ENCODE measurements around the gene SLC9A9. TPM values are rescaled to one million over a fixed set of nuclear protein-coding genes. Genes with fewer than 3 reads are reported as not detected.
"Not testable (repeated sequence)": the region's sequence is repeated elsewhere in the genome, so short reads cannot be mapped to it uniquely, and the experiment has no call there.

SLC9A9 gene
- total RNA-seq, 6 experiments from 2014 or later: 1.3 to 6.3 (median 3.0) TPM

GRCh38 chr3:143521803-143522202 is 326.5 kb downstream of the SLC9A9 start:
- no peaks in the 10 kb centered on the region for H3K27me3 ChIP-seq
- 60% methylated on average over 2 of the region's 2 CpGs for WGBS (ENCODE audit: insufficient coverage, low coverage, low lambda C conversion rate, missing lambda C conversion rate)
- no peaks in the 10 kb centered on the region for H3K36me3 ChIP-seq
- no peak overlapping the region for H3K4me3 ChIP-seq
- no peaks in the 10 kb centered on the region for H3K4me1 ChIP-seq
- ATAC-seq (no peak), DNase-seq (no peak)
- TF ChIP-seq POLR2A (IDR thresholded peaks at IDR 0.05): no peak
- TF ChIP-seq CTCF (IDR thresholded peaks at IDR 0.05): no peak
- H3K9me3 ChIP-seq: no peaks in the 10 kb centered on the region
- no peak overlapping the region for H3K27ac ChIP-seq
- intact Hi-C loops (cut with DNase I): no loop called here

- H3K9me3 ChIP-seq; ATAC-seq; H3K27me3 ChIP-seq; intact Hi-C loops (cut with DNase I); H3K36me3 ChIP-seq; DNase-seq; H3K4me3 ChIP-seq; H3K4me1 ChIP-seq; H3K27ac ChIP-seq: not testable (repeated sequence)
- WGBS (ENCODE audit: insufficient coverage, low coverage, low lambda C conversion rate, missing lambda C conversion rate): 84% methylated on average over 7 of the region's 8 CpGs
These were observed 331.1 kb downstream of the SLC9A9 start for GRCh38 chr3:143517131-143517530.

- no peaks in the 10 kb centered on the region for H3K27me3 ChIP-seq
- H3K27ac ChIP-seq: no peak overlapping the region
- TF ChIP-seq POLR2A (IDR thresholded peaks at IDR 0.05): no peak
- 40% methylated on average over 2 of the region's 2 CpGs for WGBS (ENCODE audit: insufficient coverage, low coverage, low lambda C conversion rate, missing lambda C conversion rate)
- intact Hi-C loops (cut with DNase I): no loop called here
- H3K36me3 ChIP-seq: no peaks in the 10 kb centered on the region
- DNase-seq (no peak), ATAC-seq (no peak)
- H3K4me1 ChIP-seq: no peaks in the 10 kb centered on the region
- no peak overlapping the region for H3K4me3 ChIP-seq
- no peaks in the 10 kb centered on the region for H3K9me3 ChIP-seq
These were observed 333.4 kb downstream of the SLC9A9 start for GRCh38 chr3:143514874-143515273.

GRCh38 chr3:143514109-143514508 is 334.2 kb downstream of the SLC9A9 start:
- DNase-seq (no peak), ATAC-seq (no peak)
- Histone ChIP-seq H3K27me3 (no peaks in the 10 kb centered on the region), H3K27ac (no peak overlapping the region), H3K9me3 (no peaks in the 10 kb centered on the region), H3K36me3 (no peaks in the 10 kb centered on the region), H3K4me1 (no peaks in the 10 kb centered on the region), H3K4me3 (no peak overlapping the region)
- intact Hi-C loops (cut with DNase I): no loop called here
- 83% methylated on average over 1 of the region's 1 CpG for WGBS (ENCODE audit: insufficient coverage, low coverage, low lambda C conversion rate, missing lambda C conversion rate)
- no peak for TF ChIP-seq POLR2A (IDR thresholded peaks at IDR 0.05)
- TF ChIP-seq CTCF (IDR thresholded peaks at IDR 0.05): no peak

GRCh38 chr3:143511174-143511879 is 336.9 kb downstream of the SLC9A9 start:
- WGBS (ENCODE audit: insufficient coverage, low coverage, low lambda C conversion rate, missing lambda C conversion rate): 56% methylated on average over 4 of the region's 5 CpGs
- intact Hi-C loops (cut with DNase I): no loop called here
- DNase-seq (no peak), ATAC-seq (no peak)
- TF ChIP-seq CTCF (IDR thresholded peaks at IDR 0.05) (no peak), POLR2A (IDR thresholded peaks at IDR 0.05) (no peak)
- no peaks in the 10 kb centered on the region for H3K36me3 ChIP-seq
- no peak overlapping the region for H3K27ac ChIP-seq
- H3K4me1 ChIP-seq: no peaks in the 10 kb centered on the region
- no peak overlapping the region for H3K4me3 ChIP-seq
- H3K27me3 ChIP-seq: no peaks in the 10 kb centered on the region
- no peaks in the 10 kb centered on the region for H3K9me3 ChIP-seq

All from right lobe of liver (tissue), 6 donors.